ENCODE data around the gene OR5AK2. TPM values are rescaled to one million over a fixed set of nuclear protein-coding genes. Genes with fewer than 3 reads are reported as not detected.

The OR5AK2 gene
- total and polyA plus RNA-seq, 5 donors, result not detected

GRCh38 chr11:57001674-57002401 lies 13.1 kb downstream of the OR5AK2 start:
- intact Hi-C loops (cut with DNase I), result no loop called here
- Histone ChIP-seq H3K9me3 (ENCODE audit: control insufficient read depth, low read length) (peaks cover 4% of the 10 kb centered on the region), H3K27me3 (ENCODE audit: control insufficient read depth, insufficient read depth) (no peaks in the 10 kb centered on the region), H3K4me1 (ENCODE audit: control insufficient read depth, insufficient read depth, low read length) (no peaks in the 10 kb centered on the region), H3K4me3 (ENCODE audit: low read length) (no peak overlapping the region), H3K27ac (ENCODE audit: low read length) (no peak overlapping the region)
- DNase-seq, result no peak
- WGBS, result 82% methylated on average over 14 of the region's 14 CpGs
- ATAC-seq, result no peak

GRCh38 chr11:57008373-57008772 lies 19.7 kb downstream of the OR5AK2 start:
- DNase-seq (no peak), ATAC-seq (no peak)
- no peaks in the 10 kb centered on the region for H3K4me1 ChIP-seq (ENCODE audit: control insufficient read depth, insufficient read depth, low read length)
- no peaks in the 10 kb centered on the region for H3K9me3 ChIP-seq (ENCODE audit: control insufficient read depth, low read length)
- no peaks in the 10 kb centered on the region for H3K27me3 ChIP-seq (ENCODE audit: control insufficient read depth, insufficient read depth)
- intact Hi-C loops (cut with DNase I), result no loop called here
- no peak overlapping the region for H3K27ac ChIP-seq (ENCODE audit: low read length)
- WGBS, result 91% methylated on average over 3 of the region's 3 CpGs
- no peak overlapping the region for H3K4me3 ChIP-seq (ENCODE audit: low read length)

- 53% methylated on average over 2 of the region's 2 CpGs for WGBS
- no peak for DNase-seq
- intact Hi-C loops (cut with DNase I), result no loop called here
These were observed 27.0 kb downstream of the OR5AK2 start for GRCh38 chr11:57015679-57016078.

DNA sequence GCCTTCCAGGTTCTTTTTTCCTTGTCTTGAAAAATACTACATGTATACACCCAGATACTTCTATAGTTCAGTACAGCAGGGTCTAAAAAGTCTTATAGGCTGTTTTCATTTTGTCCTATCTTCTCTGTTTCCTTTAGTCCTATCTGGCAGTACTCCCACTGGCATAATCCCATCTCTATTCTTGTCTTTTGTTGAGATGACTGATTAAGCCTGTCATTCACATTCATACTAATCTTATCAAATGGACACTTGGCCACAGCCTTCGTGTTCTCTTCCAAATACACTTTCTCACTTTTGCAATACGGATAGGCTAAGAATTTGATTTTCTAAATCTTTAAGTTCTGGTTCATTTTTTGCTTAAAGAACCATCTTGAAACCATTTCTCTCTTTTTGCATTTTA lies 42.8 kb downstream of the OR5AK2 start:
- H3K4me1 ChIP-seq (ENCODE audit: control insufficient read depth, insufficient read depth, low read length), result peaks cover 2% of the 10 kb centered on the region
- intact Hi-C loops (cut with DNase I), result no loop called here
- H3K4me3 ChIP-seq (ENCODE audit: low read length), result no peak overlapping the region
- WGBS, result 23% methylated on average over 2 of the region's 2 CpGs
- no peak overlapping the region for H3K27ac ChIP-seq (ENCODE audit: low read length)
- ATAC-seq, result peak; percentile 64 to 71
- no peak for DNase-seq
- H3K27me3 ChIP-seq (ENCODE audit: control insufficient read depth, insufficient read depth), result no peaks in the 10 kb centered on the region
- H3K9me3 ChIP-seq (ENCODE audit: control insufficient read depth, low read length), result no peaks in the 10 kb centered on the region

More at GRCh38 chr11:57015679-57016078, 27.0 kb downstream of the OR5AK2 start:
- Histone ChIP-seq H3K4me1 (ENCODE audit: control insufficient read depth, insufficient read depth, low read length) (no peaks in the 10 kb centered on the region), H3K27me3 (ENCODE audit: control insufficient read depth, insufficient read depth) (no peaks in the 10 kb centered on the region), H3K4me3 (ENCODE audit: low read length) (no peak overlapping the region), H3K27ac (ENCODE audit: low read length) (no peak overlapping the region), H3K9me3 (ENCODE audit: control insufficient read depth, low read length) (no peaks in the 10 kb centered on the region)
- ATAC-seq, result no peak

Other genes with a start within 250 kb of the OR5AK2 start
- not detected for gene OR9G4, start 240.2 kb upstream of the OR5AK2 start, total RNA-seq
- not detected for gene OR9G4, start 240.2 kb upstream of the OR5AK2 start, polyA plus RNA-seq
- gene LRRC55, start 193.0 kb downstream of the OR5AK2 start, total RNA-seq, result under 1 TPM in 3 of 4 donors, not detected in 1; 0.08 to 0.09 (median 0.09) TPM
- 0.02 TPM for gene LRRC55, start 193.0 kb downstream of the OR5AK2 start, polyA plus RNA-seq
- gene APLNR, start 248.3 kb downstream of the OR5AK2 start, total RNA-seq, result 10 to 100 TPM; 15.6 to 26.4 (median 17.9) TPM
- 2.2 TPM for gene APLNR, start 248.3 kb downstream of the OR5AK2 start, polyA plus RNA-seq

All from right cardiac atrium (tissue), 5 donors.